SIG-M5 treated with dmso at 0.1 percent for 504 hours (cell line): Measurements from ENCODE around the gene GABRG3.
"Not testable (repeated sequence)": the region's sequence is repeated elsewhere in the genome, so short reads cannot be mapped to it uniquely, and the experiment has no call there.

Source experiments
- DNase-seq: peaks from one replicate; lab custom pipeline; 2025; ENCODE audit not compliant: unreplicated experiment; lab: John Stamatoyannopoulos, UW

Gene GABRG3

DNA sequence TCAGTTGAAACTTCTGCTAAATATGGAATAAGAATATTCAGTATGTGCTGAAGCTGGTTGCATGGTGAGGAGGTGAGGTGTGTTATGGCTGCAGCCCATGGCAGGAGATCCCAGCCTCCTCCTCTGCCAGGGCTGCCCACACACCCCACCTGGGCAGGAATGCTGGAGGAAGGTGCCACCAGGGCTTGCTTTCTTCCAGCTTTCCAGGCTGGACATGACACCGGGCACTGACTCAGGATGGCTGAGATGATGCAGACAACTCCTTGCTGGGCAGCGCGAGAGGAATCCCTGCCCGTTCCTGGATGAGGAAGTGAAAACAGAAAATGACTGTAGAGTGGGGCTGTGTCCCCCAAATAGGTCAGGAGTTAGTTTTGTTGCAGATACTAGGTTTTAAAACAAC is 14.1 kb downstream of the GABRG3 start:
- no peak for DNase-seq

DNA sequence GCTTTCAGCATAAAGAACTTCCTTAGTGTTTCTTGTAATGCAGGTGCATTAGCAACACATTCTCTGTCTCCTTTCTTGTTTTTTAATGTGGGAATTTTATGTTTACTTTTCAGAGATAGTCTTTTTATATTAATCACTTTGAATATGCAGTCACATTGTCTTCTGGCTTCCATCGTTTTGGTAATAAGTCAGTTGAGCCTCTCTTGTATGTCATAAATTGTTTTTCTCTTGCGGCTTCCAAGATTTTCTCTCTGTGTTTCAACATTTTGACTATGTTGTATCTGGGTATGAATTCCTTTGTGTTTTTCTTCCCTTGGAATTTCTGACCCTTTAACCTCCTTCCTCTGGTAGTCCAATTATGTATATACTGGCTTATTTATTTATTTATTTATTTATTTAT is 25.3 kb downstream of the GABRG3 start:
- no peak for DNase-seq

DNA sequence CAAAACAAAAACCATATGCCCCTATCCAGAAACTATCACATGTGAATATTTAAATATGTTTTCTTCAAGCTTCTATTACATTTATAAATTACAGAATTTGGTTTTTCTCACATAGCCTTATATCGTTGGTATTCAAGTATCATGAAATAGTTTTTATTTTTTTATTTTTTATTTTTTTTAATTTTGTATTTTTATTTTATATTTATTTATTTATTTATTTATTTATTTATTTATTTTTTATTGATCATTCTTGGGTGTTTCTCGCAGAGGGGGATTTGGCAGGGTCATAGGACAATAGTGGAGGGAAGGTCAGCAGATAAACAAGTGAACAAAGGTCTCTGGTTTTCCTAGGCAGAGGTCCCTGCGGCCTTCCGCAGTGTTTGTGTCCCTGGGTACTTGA is 32.0 kb downstream of the GABRG3 start:
- DNase-seq: not testable (repeated sequence)

DNA sequence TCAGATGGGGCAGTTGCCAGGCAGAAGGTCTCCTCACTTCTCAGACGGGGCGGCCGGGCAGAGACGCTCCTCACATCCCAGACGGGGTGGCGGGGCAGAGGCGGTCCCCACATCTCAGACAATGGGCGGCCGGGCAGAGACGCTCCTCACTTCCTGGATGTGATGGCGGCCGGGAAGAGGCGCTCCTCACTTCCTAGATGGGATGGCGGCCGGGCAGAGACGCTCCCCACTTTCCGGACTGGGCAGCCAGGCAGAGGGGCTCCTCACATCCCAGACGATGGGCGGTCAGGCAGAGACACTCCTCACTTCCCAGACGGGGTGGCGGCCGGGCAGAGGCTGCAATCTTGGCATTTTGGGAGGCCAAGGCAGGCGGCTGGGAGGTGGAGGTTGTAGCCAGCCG is 33.2 kb downstream of the GABRG3 start:
- not testable (repeated sequence) for DNase-seq

DNA sequence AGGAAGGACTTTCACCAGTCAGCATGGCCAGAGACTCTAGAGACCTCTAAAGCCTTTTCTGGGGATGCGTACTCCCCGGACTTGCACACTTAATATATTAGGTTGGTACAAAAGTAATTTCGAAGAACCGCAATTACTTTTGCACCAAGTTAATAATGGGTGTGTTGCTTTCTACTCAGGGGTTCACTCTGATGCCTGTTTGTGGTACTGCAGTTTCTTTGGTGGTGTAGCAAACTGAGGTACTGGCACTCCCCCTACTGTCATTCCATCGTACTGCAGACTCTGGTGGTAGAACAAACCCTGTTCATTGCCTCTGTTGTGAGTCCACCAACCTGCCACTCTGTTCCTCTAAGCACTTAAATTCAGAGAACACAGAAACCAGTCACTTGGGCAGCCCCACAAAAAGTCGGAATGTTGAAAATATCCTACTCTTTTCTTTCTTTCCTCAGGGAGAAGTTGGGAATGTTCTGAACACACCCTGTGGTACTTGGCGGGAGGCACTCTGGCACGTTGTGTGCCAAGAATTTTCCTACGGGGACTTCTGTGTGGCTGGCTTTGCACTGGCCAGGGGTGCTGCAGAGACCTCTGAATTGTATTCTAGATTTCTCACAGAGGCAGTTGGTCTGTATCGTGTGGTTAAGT is 46.3 kb downstream of the GABRG3 start:
- peak; percentile 76 for DNase-seq

DNA sequence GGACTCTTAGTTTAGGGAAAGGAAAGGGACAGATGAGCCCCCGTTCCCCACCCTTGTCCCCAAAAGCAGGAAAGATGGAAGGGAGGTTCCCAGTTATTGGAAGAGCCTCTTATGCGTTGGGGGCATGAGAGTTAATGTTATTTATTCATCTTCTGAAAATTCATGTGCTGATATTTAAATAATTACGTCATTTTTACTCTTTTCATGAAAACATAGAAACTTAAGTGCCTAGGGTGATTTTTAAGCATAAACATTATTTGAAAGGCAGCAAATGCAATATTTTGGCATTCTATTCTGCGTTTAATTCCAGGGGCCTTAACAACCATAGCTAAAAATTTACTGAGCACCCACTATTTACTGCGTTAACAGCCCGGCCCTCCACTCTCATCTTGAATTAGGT is 48.7 kb downstream of the GABRG3 start:
- DNase-seq: no peak

DNA sequence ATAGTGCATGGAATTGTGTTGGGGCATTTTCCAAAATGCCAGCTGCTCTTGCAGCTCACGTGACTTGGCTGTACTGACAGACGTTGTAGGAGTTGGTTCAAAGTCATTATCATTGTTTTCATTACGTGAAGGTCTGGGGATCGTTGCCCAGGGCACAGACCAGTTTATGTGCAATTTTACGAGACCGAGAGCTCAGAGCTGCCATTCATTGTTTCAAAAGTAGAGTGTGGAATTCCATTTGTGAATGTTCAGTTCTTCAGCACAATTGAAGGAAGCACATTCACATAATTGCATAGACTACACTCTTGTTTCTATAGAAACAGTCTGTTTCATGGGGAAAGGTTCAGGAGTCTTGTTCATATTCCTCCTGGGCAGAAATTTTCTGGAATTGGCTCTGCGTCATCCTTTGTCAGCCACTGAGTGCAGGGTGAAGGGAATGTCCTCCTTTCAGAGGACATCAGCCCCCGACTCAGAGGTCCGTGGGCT is 54.5 kb downstream of the GABRG3 start:
- no peak for DNase-seq

DNA sequence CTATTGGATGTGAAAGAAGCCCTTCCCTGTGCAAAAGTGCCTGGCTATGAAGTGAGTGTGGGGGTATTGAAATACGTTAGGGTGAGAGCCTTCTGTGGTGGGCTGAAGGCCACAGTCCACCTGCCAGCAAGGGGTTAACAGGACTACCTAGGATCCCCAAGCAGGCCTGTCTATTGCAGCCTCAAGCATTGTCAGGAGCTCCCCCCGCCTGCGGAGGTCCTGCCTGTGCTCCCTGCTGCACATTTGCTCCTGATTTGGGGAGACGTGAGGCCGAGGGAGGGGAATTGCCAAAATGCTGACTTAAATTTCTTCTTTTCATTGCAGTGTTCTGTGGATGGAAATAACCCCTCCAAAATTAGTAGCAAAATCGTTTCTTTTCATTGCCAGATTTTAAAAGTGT is 56.2 kb downstream of the GABRG3 start:
- no peak for DNase-seq

DNA sequence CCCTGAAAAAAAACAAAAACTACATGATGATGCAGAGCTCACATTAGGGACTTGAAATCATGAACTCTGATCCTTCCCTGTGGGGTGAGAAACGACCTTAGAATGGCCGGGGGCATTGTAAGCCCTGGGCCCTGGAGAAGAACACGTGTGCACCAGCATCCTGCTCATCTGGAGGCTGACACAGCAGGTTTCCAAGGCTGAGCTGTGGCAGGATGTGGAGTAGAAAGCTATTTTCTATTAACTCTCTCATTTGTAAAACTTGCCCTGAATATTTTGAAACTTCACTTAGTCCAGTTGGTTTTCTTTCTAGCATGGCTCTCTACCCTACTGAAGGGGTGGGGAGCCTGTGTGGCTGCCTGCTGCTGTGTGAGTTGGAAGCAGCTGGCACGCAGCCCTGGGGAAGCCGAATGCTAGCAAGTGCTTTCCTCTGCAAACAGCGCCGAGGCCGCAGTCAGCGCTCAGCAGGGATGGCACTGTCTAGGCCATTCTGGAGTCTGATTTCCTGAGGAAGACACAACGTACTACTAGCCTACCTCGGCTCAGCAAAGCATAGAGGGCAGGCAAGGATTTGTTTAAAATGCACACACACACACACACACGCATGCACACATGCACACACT is 58.0 kb downstream of the GABRG3 start:
- DNase-seq: no peak

DNA sequence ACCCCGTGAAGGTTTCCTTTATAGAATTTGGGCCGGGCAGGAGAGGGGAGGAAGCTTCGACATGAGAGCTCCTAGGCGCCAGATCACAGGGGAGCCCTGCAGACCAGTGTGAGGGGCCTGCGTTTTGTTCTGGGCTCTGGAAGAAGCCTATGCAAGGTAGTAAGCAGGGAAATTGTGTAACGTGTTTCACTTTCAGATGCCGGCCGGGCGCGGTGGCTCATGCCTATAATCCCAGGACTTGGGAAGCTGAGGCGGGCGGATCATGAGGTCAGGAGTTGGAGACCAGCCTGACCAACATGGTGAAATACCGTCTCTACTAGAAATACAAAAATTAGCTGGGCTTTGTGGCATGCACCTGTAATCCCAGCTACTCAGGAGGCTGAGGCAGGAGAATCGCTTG is 65.2 kb downstream of the GABRG3 start:
- no peak for DNase-seq

DNA sequence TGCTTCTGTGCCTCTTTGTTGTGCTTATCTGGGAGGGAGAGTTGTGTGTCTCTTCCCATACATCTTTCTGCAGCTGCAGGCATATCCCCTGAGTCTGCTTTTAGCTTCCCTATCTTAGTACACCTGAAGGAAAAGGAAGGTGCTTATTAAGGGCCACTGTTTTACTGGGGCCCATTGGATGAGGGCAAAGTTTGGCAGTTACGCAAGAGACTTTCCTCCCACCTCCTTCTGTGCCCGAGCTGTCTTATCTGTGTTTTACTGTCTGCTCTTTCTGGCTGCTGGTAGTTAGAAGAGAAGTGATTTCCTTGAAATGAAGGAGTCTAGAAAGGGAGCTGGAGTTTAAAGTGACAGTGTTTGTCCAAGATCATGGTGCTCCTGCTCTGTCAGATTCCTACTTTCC is 66.5 kb downstream of the GABRG3 start:
- no peak for DNase-seq

DNA sequence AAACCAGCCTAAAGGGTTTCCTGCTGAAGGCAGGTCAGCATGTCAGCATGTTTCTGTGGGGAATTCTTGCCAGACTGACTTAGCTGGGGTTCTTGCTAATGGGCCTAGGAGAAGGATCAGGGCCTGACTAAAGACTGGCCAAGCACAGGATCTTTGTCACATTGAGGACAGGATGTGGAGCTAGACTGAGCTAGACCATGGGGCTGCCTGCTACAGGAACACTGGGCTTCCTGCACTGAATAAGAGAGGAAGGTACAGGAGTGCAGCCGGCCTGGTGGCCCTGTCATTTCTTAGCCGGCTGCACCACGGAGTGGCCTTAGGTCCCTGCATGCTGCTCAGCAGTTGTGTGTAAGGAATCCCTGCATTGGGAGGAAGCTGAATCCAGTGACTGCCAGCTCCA is 68.2 kb downstream of the GABRG3 start:
- no peak for DNase-seq

DNA sequence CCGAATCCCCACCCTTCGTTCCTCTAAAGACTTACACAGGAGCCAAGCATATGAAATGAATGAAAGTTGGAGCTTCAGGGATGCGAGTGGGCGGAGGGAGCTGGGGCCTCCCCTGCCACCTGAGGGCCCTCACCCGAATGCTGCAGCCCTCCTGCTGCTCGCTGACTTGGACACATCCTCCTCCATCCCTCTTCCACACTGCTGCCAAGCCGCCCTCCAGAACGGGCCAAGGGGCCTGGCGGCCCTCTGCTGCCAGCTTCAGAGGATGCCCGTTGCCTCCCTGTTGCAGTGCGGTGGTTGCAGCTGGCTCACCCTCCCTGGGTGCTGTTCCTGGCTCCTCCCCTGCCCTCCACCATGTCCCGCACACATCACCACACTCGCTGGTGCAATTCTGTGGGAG is 71.2 kb downstream of the GABRG3 start:
- no peak for DNase-seq

DNA sequence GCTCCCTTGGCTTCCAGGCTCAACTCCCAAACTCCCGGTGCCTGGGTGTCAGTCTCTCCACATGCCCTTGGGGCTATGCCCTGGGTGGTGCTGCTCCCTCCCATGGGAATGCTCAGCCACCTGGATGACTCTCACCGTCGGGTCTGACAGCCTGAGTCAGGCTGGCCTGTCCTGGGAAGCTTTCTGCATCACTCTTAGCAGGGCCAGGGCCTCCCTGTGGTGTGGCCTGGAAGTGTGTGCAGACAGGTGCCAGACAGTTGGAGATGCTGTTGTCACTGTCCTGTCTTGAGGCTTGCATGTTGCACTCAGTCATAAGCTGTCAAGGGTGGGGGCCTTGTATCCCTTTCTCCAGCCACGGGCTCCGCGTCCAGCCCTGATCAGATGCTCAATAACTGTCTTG is 71.7 kb downstream of the GABRG3 start:
- no peak for DNase-seq

DNA sequence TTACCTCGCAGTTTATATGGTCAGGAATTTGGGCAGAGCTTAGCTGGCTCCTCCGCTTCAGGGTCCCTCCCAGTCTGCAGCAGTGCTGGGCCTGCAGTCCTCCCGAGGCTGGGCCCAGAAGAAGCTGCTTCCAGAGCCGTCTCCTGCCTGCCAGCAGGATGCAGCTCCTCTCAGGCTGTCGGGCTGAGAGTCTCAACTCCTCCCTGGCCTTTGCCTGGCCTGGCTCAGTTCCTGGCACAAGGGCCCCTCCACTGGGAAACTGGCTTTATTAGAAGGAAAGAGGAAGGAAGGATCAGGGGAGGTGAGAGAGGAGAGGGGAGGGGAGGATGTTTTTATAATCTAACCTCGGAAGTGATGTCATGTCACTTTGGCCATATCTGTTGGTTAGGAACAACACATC is 72.8 kb downstream of the GABRG3 start:
- no peak for DNase-seq

DNA sequence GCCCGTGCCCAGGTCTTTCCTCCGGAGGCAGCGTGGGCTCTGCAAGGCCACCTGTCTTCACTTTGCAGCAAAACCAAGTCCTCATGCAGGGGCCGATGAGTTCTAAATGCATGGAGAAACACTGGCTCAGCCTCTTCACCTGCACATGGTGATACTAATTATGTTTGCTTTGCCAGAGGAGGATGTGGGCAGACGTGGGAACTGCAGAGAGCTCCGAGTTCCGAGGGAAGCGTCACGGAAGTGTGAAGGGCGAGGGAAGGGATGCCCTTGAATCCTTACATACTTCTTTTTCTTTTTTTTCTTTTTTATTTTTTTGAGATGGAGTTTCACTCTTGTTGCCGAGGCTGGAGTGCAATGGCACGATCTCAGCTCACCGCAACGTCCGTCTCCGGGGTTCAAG is 74.8 kb downstream of the GABRG3 start:
- DNase-seq: no peak

DNA sequence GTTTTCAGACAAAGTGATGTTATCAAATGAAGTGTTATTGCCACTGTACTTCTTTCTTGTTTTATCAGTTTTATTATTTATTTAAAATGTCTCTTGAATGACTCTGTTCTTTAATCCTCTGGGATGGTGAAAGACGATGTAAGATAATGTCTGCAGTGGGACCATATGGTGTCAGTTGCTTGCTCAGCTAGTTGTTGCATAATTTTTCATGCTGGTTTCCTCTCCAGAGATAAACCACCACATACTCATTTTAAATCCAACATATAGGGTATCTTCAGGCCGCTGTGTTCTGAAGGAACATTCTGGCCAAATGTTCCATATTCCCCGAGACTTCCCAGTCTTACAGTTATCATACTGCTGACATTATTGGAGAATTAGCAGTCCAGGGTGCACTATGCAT is 75.9 kb downstream of the GABRG3 start:
- no peak for DNase-seq

DNA sequence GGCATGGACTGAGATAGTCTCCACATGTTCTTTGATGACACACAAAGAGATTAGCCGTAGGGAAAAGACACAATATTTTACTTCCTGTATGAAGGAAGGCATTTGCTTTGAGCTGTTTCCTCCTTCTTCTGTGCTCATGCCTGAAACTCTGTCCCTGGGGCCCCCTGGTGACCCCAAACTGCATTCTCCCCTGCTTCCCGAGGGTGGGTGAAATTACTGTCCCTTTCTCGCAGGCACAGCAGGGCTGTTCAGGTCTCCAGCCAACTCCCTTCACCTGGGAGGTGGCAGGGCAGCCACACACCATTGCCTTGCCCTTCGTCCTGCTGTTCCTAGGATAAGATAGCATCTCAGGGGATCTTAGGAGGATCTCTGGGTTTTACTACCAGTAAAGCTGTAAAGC is 79.2 kb downstream of the GABRG3 start:
- DNase-seq: no peak

DNA sequence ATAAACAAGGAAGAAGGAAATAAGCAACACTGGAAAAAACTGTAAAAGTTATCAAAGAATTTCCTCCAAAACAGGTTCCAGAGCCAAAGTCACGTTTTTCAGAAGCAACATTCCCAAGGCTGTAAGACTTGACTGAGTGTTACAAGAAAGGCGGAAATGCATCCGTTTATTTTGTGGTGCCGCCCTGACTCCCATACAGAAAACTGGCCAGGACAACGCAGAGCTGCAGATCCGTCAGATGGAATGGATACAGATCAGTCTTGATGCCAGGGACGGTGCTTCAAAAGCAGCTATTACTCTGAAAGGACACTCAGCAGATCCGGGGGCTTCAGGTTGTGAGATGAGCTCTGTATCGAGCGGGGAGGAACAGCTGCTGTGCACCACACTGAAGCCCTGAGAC is 83.4 kb downstream of the GABRG3 start:
- no peak for DNase-seq

DNA sequence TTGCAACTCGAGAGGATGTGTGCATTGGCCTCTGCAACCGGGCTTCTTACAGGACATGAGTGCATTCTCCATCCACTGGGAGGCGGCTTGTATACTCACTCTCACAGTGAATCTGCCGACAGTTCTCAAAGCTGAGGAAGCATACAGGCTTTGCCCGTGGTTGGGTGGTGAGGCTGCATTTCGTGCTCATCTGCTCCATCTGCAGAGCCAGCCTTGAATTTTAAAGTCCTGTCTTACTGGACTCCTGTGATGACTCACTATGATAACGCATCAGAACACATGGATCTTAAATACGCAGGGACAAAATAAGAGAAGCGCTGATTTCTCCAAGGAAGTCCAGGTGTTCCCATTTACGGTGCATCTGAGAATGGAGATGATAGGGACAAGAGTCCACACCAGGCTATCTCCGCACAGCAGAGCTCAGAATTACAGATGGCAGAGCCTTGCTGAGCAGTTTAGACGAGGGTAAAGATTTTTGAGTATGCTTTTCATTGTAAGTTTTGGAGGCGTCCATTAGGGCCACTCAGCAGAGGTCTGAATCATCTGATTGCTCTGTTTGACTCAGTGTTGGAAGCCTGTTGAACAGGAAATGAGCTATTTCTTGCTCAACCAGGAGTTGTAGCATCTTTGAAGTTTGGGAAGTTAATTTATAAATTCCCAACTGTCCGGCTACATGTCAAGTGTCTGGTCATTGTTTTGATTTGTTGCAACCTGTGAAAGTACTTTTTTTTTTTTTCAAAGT is 87.1 kb downstream of the GABRG3 start:
- DNase-seq: no peak

DNA sequence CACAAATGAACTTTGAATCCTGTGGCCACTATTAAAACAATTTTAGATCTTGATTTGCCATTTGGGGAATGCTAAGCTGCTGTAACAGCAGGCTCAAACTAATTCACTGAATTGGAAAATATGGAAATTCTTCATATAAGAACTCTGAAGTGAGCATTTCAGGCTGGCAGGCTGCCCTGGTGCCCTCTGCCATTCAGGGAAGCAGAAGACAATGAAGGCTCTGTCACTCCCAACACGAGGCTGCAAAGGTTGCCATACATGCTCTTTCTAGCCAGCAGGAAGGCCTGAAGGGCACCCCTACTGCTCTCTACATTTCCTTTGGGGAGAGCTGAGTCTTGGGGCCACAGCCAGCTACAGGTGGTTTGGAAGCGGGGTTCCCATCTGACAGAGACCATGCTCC is 88.0 kb downstream of the GABRG3 start:
- no peak for DNase-seq

DNA sequence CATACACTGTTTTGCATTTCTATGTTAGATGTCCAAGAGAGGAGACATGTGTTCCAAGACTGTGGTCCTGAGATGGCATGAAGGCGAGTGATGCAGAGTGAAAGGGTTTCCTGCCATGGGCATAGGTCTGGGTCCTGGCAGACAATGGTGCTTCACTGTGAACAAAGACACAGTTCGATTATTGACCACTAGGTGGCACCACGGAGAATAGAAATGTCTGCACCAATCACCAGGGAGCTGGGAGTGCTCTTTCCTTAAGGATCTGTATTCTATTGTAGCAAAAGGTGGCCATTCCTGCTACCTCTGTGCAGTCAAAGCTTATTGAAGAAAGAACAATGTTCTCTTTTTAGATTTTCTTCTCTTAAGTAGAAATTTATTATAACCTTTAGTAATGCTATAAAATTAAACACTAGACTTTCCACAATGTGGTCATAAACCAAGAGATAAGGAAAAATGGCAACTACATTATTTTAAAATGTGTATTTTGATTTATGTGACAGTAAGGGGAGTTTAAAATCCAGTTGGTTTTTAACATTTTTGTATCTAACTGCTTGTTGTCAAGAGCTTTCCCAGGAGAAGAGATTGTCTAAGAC is 88.7 kb downstream of the GABRG3 start:
- DNase-seq: peak; percentile 2
